Gastroesophageal sphincter (tissue), 3 donors: ENCODE data around the gene KCTD2.
"Not testable (repeated sequence)": the region's sequence is repeated elsewhere in the genome, so short reads cannot be mapped to it uniquely, and the experiment has no call there.

Experiments used
- EP300 ChIP-seq: sonication (generic); formaldehyde crosslinking; IDR thresholded peaks from one replicate; pipeline ENCODE4 v1.6.1; 2017; ENCODE audit warnings: antibody characterized with exemption, mild to moderate bottlenecking
- TF ChIP-seq, protein P1 (sequence below), 4 experiments: fragments of 200-600 bp in 2 of 4; fragments of 450-650 bp in 2 of 4; sonication (generic) in 1 of 4; IDR thresholded peaks; one replicate each; pipeline ENCODE4 v1.5.1; 2017 to 2019; ENCODE audit warnings: antibody characterized with exemption in 4 of 4, mild to moderate bottlenecking in 2 of 4, moderate library complexity in 2 of 4

GRCh38 chr17:75026650-75027049 lies 20.4 kb upstream of the KCTD2 start:
- TF ChIP-seq, protein P1, sequence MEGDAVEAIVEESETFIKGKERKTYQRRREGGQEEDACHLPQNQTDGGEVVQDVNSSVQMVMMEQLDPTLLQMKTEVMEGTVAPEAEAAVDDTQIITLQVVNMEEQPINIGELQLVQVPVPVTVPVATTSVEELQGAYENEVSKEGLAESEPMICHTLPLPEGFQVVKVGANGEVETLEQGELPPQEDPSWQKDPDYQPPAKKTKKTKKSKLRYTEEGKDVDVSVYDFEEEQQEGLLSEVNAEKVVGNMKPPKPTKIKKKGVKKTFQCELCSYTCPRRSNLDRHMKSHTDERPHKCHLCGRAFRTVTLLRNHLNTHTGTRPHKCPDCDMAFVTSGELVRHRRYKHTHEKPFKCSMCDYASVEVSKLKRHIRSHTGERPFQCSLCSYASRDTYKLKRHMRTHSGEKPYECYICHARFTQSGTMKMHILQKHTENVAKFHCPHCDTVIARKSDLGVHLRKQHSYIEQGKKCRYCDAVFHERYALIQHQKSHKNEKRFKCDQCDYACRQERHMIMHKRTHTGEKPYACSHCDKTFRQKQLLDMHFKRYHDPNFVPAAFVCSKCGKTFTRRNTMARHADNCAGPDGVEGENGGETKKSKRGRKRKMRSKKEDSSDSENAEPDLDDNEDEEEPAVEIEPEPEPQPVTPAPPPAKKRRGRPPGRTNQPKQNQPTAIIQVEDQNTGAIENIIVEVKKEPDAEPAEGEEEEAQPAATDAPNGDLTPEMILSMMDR (IDR thresholded peaks at IDR 0.05) = not testable (repeated sequence)
- TF ChIP-seq EP300 = not testable (repeated sequence)
